Non-pigmented ciliary epithelial cell (primary cell): ENCODE measurements around the gene NELFA.

Experiments used
- DNase-seq: peaks from one replicate; pipeline ENCODE4 v3.0.0-alpha.2; 2010; ENCODE audit warnings: low read depth

The NELFA gene

DNA sequence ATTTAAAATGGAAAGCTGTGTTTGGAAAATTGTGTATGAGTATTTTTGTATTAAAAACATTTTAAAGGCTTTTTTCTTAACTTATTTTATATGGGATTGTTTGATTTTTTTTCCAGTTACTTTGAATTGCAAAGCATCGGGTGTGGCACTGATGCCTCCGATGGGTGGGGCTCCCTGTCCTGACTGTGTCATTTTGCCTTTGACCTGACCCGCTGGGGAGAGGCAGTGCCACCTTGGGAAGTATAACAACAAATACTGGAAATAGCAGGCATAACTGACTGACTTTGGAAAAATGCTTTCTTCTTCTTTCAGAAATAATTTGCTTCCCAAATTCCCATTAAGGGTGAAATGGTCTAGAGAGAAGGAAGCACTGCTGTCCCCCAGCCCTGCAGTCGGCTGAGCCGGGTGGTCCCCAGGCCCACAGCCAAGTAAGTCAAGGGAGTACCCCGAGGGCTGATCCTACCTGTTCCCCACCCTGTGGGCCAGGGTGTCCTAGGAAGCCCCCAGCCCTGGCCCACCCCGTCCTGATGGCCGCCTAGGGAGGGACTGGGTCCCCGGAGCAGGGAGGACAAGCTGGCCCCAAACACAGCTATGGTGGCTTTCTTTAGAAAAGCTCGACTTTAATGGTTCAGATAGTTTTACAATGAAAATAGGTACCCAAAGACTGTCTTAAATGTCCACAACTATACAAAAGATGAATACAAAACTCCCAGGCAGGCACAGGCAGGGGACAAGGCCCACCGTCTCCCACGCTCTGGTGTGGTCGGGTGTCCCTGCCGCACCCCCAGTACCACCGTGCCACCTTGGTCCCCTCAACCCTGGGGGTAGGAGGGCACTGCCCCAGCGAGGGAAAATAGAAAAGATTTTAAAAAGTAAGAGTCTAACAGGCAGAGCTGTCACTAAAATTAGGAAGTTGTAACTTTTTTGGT is 26.4 kb downstream of the NELFA start:
- DNase-seq: no peak

DNA sequence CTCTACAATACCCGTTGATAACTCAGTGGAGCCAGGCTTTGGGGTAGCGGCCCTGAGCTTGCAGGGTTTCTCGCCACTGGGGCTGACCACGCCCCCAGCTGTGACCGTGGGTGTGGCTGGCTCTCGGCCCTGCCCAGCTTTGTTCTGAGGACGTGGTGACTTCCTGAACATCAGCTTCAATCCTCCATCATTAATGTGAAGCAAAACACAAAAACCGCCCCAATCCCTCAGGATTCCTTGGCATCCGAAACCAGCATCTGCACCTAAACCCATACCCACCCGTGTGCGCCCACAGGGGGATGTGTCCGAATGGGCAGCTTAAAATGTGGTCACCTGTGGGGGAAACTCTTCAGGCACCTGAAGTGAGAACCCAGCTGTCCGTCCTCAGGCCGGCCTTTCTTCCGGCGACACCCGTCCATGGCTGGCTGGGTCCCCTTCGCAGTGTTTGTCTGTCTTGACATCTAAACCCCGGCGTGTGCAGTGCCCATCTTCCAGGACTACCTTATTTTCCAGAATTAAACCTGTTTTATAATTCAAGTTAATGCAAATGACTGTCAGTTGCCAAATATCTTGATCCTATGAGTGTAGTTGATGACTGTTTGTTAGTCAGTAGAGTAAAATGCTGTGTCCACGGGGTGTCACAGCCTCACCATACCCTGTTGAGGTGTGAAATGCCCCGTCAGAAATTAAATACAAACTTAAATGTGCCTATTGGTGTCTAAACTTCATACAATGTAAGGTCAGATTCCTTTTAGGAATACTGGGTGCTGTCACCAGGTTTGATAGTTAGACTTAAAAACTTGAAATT is 27.3 kb downstream of the NELFA start:
- DNase-seq: no peak

DNA sequence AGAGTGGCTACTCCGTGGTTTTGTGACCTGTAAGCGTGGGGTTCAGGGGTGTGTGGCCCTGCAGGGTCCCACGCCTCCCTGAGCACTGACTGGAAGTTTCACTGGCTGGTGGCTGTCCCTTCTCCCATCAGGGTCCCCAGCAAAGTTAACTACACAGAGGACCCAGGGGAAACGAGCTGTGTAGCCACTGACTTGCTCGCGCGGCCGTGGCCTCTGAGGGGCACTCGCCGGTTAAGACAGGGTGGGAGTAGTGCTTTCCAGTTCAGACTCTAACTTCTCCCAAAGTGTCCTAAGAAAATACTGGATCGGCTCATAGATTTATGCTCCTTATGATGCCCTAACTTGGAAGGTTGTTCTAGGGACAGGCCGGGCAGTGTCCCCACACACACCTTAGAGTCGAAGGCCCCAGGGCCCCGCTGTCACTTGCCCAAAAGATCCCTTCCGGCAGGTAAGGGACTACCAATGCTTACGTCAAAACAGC is 28.2 kb downstream of the NELFA start:
- DNase-seq: no peak

DNA sequence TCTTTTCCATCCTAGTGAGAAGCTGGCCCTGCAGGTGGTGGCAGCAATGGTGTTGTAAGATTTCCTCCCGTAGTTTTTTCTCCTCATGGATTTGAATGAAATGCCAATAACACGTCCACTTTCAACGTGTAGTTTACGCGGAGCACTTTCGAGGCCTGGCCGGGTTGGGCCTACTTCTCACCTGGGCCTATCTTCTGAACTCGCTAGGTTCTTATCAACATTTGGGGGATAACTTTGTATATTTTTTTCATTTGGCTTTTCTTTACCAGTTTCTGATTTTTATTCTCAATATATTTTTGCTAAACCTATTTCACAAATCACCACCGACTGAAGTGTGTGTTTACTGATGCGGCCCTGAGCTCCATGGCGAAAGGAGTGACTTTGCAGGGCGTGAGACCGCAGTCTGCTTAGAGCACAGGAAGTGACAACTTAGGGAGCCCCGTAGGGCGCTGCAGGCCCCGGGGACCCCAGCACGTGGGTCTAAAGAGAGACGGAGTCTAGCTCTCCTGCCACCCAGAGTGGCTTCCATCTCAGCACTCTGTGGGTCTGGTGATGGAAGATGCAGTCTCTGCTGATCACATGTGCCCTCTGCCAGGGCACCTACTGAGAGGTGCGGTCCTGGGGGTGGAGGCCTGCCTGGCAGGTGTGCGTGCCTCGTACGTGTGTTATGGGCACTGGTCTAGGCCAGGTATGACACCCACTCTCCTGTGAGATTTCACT is 29.1 kb downstream of the NELFA start:
- DNase-seq: no peak

DNA sequence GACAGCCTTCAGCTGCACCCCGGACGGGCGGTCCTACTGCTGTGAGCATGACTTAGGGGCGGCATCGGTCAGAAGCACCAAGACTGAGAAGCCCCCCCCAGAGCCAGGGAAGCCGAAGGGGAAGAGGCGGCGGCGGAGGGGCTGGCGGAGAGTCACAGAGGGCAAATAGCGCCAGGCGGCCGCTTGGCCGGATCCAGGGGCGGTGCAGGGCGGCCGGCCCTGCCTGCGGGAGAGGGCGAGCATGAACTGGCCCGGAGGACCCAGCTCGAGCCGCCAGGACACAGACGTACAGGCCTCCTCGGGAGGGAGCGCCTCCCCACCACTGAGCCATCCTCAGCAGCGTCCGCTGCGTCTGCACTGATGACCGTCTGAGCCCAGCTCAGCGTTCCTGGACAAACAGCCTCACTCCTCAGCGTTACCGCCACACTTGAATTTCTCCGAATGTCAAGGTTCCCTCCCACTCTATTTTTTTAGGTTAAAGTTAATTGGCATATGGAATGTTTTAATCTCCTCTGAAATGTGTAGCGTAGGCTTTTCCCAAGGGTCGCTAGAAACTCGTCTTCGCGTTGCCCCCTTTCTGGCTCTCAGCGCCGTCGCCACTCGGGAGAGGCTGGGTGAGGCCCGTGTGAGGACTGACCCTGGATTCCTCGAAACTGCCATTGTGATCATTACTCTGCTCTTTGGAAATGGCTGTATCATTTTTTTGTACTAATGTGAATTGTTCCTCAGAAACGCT is 29.9 kb downstream of the NELFA start:
- no peak for DNase-seq

DNA sequence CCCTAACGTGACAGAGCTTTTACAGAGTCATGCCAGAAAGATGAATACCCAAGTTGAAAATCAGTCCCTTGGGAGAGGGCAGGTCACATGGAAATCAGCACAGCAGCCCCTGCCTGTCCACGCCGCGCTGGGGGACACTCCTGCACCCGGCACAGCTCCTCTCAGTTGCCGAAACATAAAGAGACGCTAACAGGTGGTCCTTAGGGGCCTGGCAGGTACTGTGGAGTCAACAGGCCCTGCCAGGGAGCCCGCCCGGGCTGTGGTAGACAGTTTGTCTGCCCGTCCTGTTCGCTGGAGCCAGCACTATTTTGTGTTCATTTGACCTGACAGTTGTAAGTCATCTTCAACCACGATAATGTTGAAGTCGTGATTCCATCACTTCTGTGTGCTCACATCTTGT is 30.5 kb downstream of the NELFA start:
- no peak for DNase-seq

DNA sequence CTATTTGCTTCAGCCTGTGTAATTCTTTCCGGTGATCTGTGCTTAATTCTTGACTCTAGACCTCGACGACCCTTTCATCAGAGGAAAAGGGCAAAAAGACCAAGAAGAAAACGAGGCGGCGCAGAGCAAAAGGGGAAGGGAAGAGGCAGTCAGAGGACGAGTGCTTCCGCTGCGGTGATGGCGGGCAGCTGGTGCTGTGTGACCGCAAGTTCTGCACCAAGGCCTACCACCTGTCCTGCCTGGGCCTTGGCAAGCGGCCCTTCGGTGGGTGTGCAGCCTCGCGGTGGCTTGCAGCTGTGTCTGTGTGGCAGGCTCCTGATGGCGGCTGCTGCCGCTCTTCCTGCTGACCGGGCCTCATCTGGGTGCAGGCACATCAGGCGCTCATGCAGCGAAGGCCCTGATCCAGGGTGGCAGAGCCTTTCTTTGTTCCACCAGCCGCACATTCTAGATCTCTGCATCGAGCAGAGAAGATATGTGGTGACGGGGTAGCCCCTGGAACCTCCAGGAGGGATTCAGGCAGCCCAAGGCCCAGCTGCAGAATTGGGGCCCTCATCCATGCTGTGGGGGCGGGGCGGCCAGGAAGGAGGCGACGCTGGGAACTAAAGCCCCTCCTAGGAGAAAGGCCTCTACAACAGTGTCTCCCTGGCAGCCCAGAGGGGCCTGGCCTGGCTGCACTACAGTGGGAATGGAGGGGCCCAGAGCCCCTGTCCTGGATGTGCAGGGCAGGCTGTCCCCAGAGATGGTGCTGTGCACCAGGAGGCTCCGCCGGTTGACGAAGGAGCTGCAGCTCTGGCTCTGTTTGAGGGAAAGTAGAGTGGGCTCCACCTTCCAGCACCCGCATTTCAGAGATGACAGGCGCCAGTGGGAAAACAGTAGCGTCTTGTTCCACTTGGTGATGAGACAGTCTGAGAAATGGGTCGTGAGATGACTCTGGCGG is 32.1 kb downstream of the NELFA start:
- no peak for DNase-seq

DNA sequence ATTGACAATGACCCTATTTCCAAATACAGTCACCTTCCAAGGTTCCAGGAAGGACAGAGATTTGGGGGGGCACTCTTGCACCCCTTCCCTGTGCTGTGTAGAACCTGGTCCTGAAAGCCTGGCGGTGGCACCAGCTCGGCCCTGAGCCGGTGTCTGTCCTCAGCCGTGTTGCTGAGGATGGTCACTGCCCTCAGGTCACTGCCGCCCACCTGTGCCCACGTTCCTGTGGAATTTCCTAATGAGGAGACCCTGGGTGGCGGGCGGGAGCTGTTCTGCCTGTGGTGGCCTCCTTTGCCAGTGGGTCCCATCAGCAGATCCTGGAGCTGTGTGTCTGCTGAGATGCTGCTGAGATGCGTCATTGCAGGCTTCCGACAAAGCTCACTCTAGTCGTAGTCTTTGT is 32.9 kb downstream of the NELFA start:
- no peak for DNase-seq

DNA sequence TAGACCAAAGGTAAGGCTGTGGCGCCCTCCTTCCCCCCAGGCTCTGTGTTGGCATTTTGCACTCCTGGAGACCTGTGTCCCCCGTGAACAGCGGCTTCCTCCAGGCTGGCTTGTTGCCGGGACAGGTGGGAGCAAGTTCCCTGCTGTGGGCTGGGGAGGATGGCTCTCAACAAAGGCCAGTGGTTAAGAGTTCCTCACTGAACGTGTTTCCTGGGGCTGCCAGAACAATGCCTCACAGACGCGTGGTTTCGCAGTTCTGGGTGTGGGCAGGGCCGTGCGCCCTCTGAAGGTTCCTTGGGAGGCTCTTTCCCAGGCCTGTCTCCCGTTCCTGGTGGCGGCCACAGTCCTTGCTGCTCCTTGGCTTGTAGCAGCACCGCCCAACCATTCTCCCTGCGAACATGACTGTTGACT is 33.4 kb downstream of the NELFA start:
- no peak for DNase-seq

DNA sequence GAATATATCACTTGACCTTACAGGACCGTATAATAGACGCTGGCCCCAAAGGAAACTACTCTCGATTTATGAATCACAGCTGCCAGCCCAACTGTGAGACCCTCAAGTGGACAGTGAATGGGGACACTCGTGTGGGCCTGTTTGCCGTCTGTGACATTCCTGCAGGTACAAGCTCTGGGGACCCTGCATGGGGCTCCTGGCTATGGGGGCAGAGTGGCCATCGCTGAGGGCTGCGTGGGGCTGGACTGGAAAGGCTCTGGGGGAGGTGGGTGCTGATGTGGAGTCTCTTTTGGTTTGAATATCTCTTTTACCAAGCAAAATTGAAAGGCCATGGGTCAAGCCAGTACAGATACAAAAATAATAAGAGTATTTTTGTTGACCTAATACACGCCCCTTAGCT is 33.9 kb downstream of the NELFA start:
- DNase-seq: no peak

DNA sequence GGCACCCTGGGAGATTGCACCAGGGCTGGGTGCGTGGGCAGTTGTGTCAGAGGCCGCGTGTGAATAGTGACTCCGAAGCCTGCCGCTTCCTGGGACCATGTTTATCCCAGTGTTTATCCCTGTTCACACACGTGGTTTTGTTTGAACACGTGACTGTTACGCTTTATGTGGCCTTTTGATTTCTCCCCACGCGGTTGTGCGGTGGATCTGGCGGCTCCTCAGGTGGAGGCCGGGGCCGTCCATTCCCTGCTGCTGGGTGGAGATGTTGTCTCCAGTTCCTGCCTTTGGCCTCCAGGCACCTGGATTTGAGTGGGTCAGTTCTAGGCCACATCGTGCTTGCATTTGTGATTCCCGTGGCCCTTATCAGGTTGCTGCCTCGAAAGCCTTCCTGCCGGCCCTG is 35.1 kb downstream of the NELFA start:
- DNase-seq: no peak

DNA sequence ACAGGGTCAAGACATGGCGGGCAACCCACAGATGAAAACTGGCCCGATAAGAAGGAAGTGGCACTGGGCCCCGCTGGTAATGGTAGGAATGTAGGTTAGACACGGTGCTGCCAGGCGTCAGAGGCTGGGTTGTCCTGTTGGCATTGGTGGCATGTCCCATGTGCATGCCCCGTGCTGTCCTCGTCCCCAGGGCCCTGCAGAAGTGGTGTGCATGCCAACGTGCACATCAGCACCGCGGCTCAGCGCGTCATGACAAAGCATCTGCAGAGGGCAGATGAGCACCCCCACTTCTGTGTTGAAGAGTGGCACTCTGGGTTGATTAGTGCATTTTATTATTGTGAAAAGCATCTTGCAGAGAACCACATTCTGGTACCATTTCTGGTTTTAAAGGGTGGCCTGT is 35.6 kb downstream of the NELFA start:
- DNase-seq: no peak

DNA sequence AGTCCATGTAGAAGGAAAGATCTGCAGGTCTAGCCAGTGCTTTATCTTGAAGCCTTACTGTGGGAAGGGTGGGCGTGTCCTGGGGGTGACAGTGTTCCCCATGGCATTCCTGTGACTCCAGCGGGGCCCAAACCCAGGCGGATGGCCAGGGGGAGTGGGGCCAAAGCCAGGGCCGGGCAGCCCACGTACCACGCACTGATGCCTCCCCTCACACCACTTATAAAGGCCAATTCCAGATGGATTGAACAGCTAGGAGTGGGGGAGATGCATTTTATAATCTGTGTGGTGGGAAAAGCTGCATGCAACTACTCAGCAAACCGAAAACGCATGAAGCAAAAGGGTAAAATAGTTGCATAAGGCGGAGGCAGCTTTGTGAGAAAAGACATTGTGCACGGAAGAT is 36.4 kb downstream of the NELFA start:
- DNase-seq: no peak

DNA sequence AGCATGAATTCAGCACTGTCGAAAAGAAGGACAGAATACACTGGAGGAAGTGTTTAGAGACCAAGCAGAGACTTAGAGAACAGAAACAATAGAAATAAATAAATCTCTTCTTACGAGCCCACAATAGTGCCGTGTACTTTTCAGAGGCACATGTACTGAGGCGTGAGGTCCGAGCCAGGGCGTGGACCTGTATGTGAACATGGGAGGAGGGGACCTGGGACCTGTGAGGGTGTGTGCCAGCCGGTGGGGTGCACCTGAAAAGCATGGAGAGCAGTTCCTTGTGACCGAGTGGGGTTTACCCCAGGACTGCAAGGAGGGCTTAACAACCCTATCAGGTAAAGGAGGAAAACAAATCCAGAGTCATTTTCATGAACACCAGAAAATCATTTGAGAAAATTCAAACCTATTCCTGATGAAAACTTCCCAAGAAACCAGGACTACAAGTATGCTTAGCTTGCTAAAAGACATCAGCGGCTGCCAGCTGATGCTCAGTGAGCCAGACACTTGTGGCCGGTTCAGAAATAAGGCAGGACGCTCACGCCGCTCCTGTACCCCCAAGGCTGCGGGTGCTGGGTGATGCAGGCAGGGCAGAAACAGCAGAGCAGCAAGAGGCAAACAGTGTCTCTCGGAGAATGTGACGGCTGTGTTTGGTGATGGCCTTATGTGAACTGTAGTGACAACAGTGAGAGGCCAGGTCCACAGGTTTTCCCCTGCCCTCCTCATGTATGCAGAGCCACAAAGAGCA is 37.1 kb downstream of the NELFA start:
- DNase-seq: no peak

DNA sequence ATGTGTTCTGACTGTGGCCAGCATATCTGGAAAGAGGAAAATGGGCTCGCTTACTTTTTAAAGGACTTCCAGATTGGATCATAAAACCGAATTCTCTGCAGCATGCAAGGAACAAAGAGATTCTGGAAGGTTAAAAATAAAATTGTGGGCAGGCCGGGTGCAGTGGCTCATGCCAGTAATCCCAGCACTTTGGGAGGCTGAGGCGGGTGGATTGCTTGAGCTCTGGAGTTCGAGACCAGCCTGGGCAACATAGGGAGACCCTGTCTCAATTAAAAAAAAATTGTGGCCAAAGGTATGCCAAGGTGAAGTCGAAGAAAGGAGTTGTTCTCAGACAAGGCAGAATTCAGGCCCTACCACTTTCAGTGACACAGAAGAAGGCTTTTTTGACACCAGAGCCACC is 37.8 kb downstream of the NELFA start:
- DNase-seq: no peak

DNA sequence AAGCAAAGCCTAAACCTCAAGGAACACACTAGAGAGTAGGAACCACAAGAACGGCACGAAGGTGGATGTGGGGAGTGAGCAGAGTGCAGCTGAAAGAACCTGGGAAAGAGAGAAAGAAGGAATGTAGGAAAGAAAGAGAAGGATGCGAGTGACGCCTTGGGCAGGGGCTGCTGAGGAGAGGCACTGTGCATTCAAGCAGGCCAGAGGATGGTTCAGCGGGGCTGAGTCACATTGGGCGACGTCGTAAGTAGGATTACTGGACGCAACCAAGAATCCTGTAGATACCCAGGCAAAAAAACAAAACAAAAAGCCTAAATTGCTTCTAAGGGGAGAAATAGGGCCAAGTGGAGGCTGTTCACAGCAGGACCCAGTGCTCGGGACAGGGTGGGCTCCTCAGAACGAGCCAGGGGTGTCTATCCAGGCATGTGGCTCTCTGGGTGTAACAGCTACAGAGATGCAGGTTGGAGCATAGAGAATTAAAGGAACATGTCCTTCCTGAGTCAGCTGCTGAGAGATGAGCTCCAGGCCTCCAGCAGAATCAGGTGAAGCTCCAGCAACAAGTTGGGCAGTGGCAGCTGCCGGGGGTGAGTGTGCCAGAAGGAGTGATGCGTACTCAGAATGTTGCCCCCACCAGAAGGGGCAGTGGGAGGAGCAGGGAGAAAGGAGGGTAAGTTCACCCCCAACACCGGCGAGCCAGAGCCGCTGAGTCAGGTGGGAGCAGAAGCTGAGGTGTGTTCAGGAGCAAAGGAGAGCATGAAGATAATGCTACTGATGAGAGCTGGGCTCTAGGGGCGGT is 38.6 kb downstream of the NELFA start:
- no peak for DNase-seq

DNA sequence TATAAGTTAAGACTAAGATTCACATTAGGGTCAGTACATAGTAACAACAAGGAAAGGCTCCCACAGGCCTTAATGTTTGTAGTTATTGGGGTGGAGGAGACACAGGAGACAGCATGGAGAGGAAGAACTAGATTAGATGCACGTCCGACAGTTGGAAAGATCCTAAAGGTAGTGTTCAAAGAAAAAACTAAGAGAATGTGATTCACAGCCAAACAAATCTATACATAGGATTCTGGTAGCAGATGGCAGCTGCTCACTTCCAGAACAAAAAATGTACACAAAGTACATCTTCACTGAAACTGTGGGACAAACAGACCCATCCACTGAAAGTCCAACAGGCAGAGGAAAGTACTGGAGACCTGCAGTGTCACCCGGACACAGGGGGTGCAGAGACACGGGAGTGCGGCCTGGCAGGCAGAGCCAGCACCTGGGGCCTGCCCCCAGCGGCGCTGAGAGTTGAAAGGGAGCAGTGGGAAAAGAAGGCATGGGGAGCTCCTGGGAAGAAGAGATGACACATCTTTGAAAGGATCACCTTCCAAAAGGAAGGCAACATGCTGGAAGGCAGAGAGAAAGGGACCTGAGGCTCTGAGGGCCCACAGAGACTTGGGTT is 40.0 kb downstream of the NELFA start:
- no peak for DNase-seq

DNA sequence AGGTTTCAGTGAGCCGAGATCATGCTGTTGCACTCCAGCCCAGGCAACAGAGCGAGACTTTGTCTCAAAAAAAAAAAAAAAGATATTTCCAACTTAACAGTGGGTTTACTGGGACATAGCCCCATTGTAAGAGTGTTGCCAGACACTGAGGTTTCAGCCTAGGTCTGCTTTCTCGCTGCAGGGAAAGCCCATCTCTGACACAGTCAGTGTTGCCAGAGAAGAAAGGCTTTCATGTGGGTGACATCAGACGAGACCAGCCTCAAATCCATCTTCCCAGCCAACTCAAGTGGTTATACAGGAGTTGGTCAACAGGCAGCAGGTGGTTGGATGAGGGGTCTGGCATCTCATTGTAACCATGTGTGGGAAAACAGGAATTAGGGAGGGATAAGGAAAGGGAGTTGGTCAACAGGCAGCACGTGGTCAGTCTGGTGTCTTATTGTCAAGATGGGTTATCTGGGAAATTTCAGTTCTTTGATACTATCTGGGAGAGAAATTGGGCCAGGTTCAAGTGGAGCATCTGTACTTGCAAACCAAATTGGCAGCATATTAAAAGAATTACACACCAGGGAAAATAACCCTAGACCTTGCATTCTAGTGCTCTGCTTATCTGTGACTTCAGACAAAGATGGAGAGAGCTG is 41.1 kb downstream of the NELFA start:
- DNase-seq: no peak
